Neuronal stem cell (in vitro differentiated cells): ENCODE data around the gene AGTPBP1.

Experiments
- DNase-seq: peaks from one replicate; pipeline ENCODE4 v3.0.0-alpha.2; 2013; ENCODE audit warnings: low spot score
- H2AFZ ChIP-seq: one replicate; pipeline ENCODE4 v1.6.1; 2013; ENCODE audit warnings: mild to moderate bottlenecking, low read length, inconsistent platforms
- H2AK5ac ChIP-seq: 2 replicates; pipeline ENCODE4 v1.6.1; 2013; ENCODE audit warnings: low read depth, mild to moderate bottlenecking, inconsistent platforms, low read length, moderate library complexity, mixed read lengths
- H2BK120ac ChIP-seq: 2 replicates; pipeline ENCODE4 v1.6.1; 2013; ENCODE audit warnings: low read depth, mild to moderate bottlenecking, inconsistent platforms, low read length, moderate library complexity, mixed read lengths
- H2BK12ac ChIP-seq: one replicate; pipeline ENCODE4 v1.6.1; 2013; ENCODE audit warnings: low read length, inconsistent platforms
- H2BK15ac ChIP-seq: 2 replicates; pipeline ENCODE4 v1.6.1; 2013; ENCODE audit warnings: mild to moderate bottlenecking, low read length, inconsistent platforms, mixed read lengths
- H2BK5ac ChIP-seq: one replicate; pipeline ENCODE4 v1.6.1; 2013; ENCODE audit warnings: inconsistent platforms, mild to moderate bottlenecking, low read length, moderate library complexity
- H3K14ac ChIP-seq: one replicate; pipeline ENCODE4 v1.6.1; 2013; ENCODE audit warnings: low read length, inconsistent platforms
- H3K18ac ChIP-seq: 2 replicates; pipeline ENCODE4 v1.6.1; 2013; ENCODE audit warnings: low read length, inconsistent platforms
- H3K23ac ChIP-seq: 2 replicates; pipeline ENCODE4 v1.6.1; 2013; ENCODE audit warnings: low read depth, mild to moderate bottlenecking, mixed read lengths, low read length, inconsistent platforms; ENCODE audit not compliant: poor library complexity
- H3K27ac ChIP-seq: replicated peaks from 3 replicates; pipeline ENCODE4 v1.5.1; 2013; ENCODE audit warnings: low read length, inconsistent platforms
- H3K27me3 ChIP-seq, 3 experiments: 2 replicates each; pipeline ENCODE4 v1.6.1; 2013; ENCODE audit warnings: low read length in 3 of 3, mild to moderate bottlenecking in 2 of 3, inconsistent platforms in 1 of 3, low read depth in 1 of 3, mixed read lengths in 1 of 3, moderate library complexity in 1 of 3; ENCODE audit not compliant: control insufficient read depth in 3 of 3, insufficient read depth in 3 of 3
- H3K36me3 ChIP-seq, 2 donors: replicated peaks in 1 of 2; 2 replicates each; pipeline ENCODE4 v1.6.1; 2013; ENCODE audit warnings: low read length in 2 of 2; ENCODE audit not compliant: control insufficient read depth in 2 of 2, insufficient read depth in 2 of 2
- H3K4ac ChIP-seq: 2 replicates; pipeline ENCODE4 v1.6.1; 2013; ENCODE audit warnings: inconsistent platforms, mild to moderate bottlenecking, low read length, moderate library complexity
- H3K4me1 ChIP-seq, 2 donors: 1 replicate in 1 of 2; 2 replicates in 1 of 2; pipeline ENCODE4 v1.6.1; 2013; ENCODE audit warnings: low read length in 2 of 2, low read depth in 1 of 2; ENCODE audit not compliant: control insufficient read depth in 2 of 2, insufficient read depth in 1 of 2
- H3K4me2 ChIP-seq: one replicate; pipeline ENCODE4 v1.6.1; 2013; ENCODE audit warnings: mild to moderate bottlenecking, low read length, inconsistent platforms; ENCODE audit not compliant: insufficient read depth, poor library complexity, severe bottlenecking
- H3K4me3 ChIP-seq, 2 donors: 2 replicates each; pipeline ENCODE4 v1.5.1; 2013; ENCODE audit warnings: low read length in 2 of 2, mild to moderate bottlenecking in 2 of 2, inconsistent platforms in 1 of 2, moderate library complexity in 1 of 2
- H3K79me1 ChIP-seq: one replicate; pipeline ENCODE4 v1.6.1; 2013; ENCODE audit warnings: low read depth, mild to moderate bottlenecking, inconsistent platforms, low read length, moderate library complexity
- H3K9ac ChIP-seq: one replicate; pipeline ENCODE4 v1.6.1; 2013; ENCODE audit warnings: mild to moderate bottlenecking, low read depth, low read length, inconsistent platforms; ENCODE audit not compliant: poor library complexity
- H3K9me3 ChIP-seq, 2 donors: replicated peaks in 1 of 2; 2 replicates each; pipeline versions ENCODE3 to v1.6.1; 2013; ENCODE audit warnings: low read length in 2 of 2, mild to moderate bottlenecking in 2 of 2, inconsistent platforms in 1 of 2, low read depth in 1 of 2, mixed read lengths in 1 of 2, moderate library complexity in 1 of 2; ENCODE audit not compliant: control insufficient read depth in 2 of 2, insufficient read depth in 1 of 2
- H4K8ac ChIP-seq: one replicate; pipeline ENCODE4 v1.6.1; 2013; ENCODE audit warnings: low read depth, mild to moderate bottlenecking, inconsistent platforms, low read length, moderate library complexity
- H4K91ac ChIP-seq: one replicate; pipeline ENCODE4 v1.6.1; 2013; ENCODE audit warnings: low read length, low read depth, mild to moderate bottlenecking, inconsistent platforms; ENCODE audit not compliant: poor library complexity
- WGBS, 2 donors: extraction: QIAGEN DNeasy Blood & Tissue Kit; methylation state at CpG; one replicate each; pipeline ENCODE4 v1.1.7; 2013; ENCODE audit warnings: missing lambda C conversion rate in 2 of 2, mixed read lengths in 1 of 2; ENCODE audit not compliant: insufficient read length in 2 of 2, insufficient replicate concordance in 1 of 2; ENCODE audit errors: extremely low coverage in 2 of 2; 5-methylcytosine and 5-hydroxymethylcytosine counted together

AGTPBP1 gene

GRCh38 chr9:85510830-85511504, 230.8 kb downstream of the AGTPBP1 start:
- Histone ChIP-seq H3K27me3 (peaks cover 0 to 4% (median 0%) of the 10 kb centered on the region in 3 experiments), H3K9me3 (no peaks in the 10 kb centered on the region), H3K36me3 (no peaks in the 10 kb centered on the region), H2AFZ (no peak overlapping the region), H2AK5ac (no peak overlapping the region), H2BK5ac (no peak overlapping the region), H3K14ac (no peak overlapping the region), H3K4ac (no peak overlapping the region), H3K79me1 (no peaks in the 10 kb centered on the region), H3K4me2 (no peak overlapping the region), H4K91ac (no peak overlapping the region), H3K18ac (no peak overlapping the region), H3K4me1 (peaks cover 0 to 9% of the 10 kb centered on the region in 2 donors), H4K8ac (no peak overlapping the region), H3K23ac (no peak overlapping the region), H3K9ac (no peak overlapping the region), H3K4me3 (no peak overlapping the region), H2BK12ac (no peak overlapping the region), H3K27ac (no peak overlapping the region), H2BK120ac (no peak overlapping the region), H2BK15ac (no peak overlapping the region)
- no CpG with 5 or more reads among the region's 6 CpGs for whole genome bisulfite sequencing, 2 donors
- DNase-seq: no peak

GRCh38 chr9:85508616-85509015, 233.1 kb downstream of the AGTPBP1 start:
- DNase-seq: no peak
- no CpG with 5 or more reads among the region's 4 CpGs for WGBS, 2 donors

GRCh38 chr9:85505612-85506011, 236.1 kb downstream of the AGTPBP1 start:
- no peak overlapping the region for H3K14ac ChIP-seq

More at GRCh38 chr9:85508616-85509015, 233.1 kb downstream of the AGTPBP1 start:
- Histone ChIP-seq H3K4me3 (no peak overlapping the region), H2BK120ac (no peak overlapping the region), H3K4ac (no peak overlapping the region), H3K9ac (no peak overlapping the region), H3K27me3 (peaks cover 0 to 4% (median 0%) of the 10 kb centered on the region in 3 experiments), H2AK5ac (no peak overlapping the region), H3K4me1 (no peaks in the 10 kb centered on the region), H2BK12ac (no peak overlapping the region), H2AFZ (no peak overlapping the region), H4K8ac (no peak overlapping the region), H3K18ac (no peak overlapping the region), H3K23ac (no peak overlapping the region), H4K91ac (no peak overlapping the region), H2BK5ac (no peak overlapping the region), H3K14ac (no peak overlapping the region), H3K4me2 (no peak overlapping the region), H3K36me3 (no peaks in the 10 kb centered on the region), H3K9me3 (no peaks in the 10 kb centered on the region), H3K27ac (no peak overlapping the region), H3K79me1 (no peaks in the 10 kb centered on the region), H2BK15ac (no peak overlapping the region)

GRCh38 chr9:85502815-85503655, 238.7 kb downstream of the AGTPBP1 start:
- Histone ChIP-seq H4K91ac (no peak overlapping the region), H2BK15ac (no peak overlapping the region), H3K79me1 (no peaks in the 10 kb centered on the region), H3K36me3 (no peaks in the 10 kb centered on the region), H3K4me2 (no peak overlapping the region), H2BK12ac (no peak overlapping the region), H3K23ac (no peak overlapping the region), H2BK120ac (no peak overlapping the region), H3K18ac (no peak overlapping the region), H2BK5ac (no peak overlapping the region), H3K4ac (no peak overlapping the region), H3K4me1 (no peaks in the 10 kb centered on the region), H2AFZ (no peak overlapping the region), H2AK5ac (no peak overlapping the region), H3K27me3 (no peaks in the 10 kb centered on the region), H3K14ac (no peak overlapping the region), H3K9ac (no peak overlapping the region), H3K27ac (no peak overlapping the region), H3K9me3 (no peaks in the 10 kb centered on the region), H4K8ac (no peak overlapping the region), H3K4me3 (no peak overlapping the region)
- no CpG with 5 or more reads among the region's 4 CpGs for WGBS, 2 donors
- no peak for DNase-seq

More at GRCh38 chr9:85505612-85506011, 236.1 kb downstream of the AGTPBP1 start:
- Histone ChIP-seq H4K8ac (no peak overlapping the region), H3K23ac (peak overlapping the region; percentile 53), H3K79me1 (no peaks in the 10 kb centered on the region), H3K4ac (no peak overlapping the region), H2BK12ac (no peak overlapping the region), H3K4me2 (no peak overlapping the region), H2BK15ac (no peak overlapping the region), H4K91ac (no peak overlapping the region), H2AFZ (no peak overlapping the region), H3K27ac (no peak overlapping the region), H3K9me3 (no peaks in the 10 kb centered on the region), H2BK5ac (no peak overlapping the region), H3K18ac (peak overlapping the region; percentile 48), H3K27me3 (peaks cover 0 to 4% (median 0%) of the 10 kb centered on the region in 3 experiments), H3K36me3 (no peaks in the 10 kb centered on the region), H2AK5ac (no peak overlapping the region), H3K4me1 (no peaks in the 10 kb centered on the region), H3K4me3 (no peak overlapping the region), H3K9ac (no peak overlapping the region), H2BK120ac (no peak overlapping the region)
- no peak for DNase-seq
- WGBS, 2 donors: no CpG with 5 or more reads among the region's 7 CpGs
